HepG2 (cell line): ENCODE data around the gene TMEM250. TPM values are rescaled to one million over a fixed set of nuclear protein-coding genes. Genes with fewer than 3 reads are reported as not detected.

Source experiments
- ATAC-seq: fragments of 200-7000 bp; cut with Tn5 transposase; 3 replicates; pipeline ENCODE4 v1.9.1; 2020; ENCODE audit warnings: mild to moderate bottlenecking, moderate library complexity
- BruUV-seq: library from RNA; stranded (reverse); fragments of 400-500 nt; replicated peaks from 2 replicates; lab custom pipeline; 2021; lab: Mats Ljungman, UMichigan
- CTCF ChIA-PET: fragments of 300-600 bp; formaldehyde crosslinking; extraction: SDS; loops from one replicate; lab custom pipeline; 2021; ENCODE audit warnings: low total read pairs, inconsistent platforms, low intra/inter-chr PET ratio; lab: Yijun Ruan, JAX
- POLR2A ChIA-PET: fragments of 350-600 bp; sonication (Branson Sonifier 250); formaldehyde crosslinking; loops from one replicate; lab custom pipeline; 2020; ENCODE audit warnings: antibody characterized with exemption, inconsistent platforms; lab: Yijun Ruan, JAX
- DNase-seq: peaks from one replicate; pipeline ENCODE4 v3.0.0-alpha.2; 2015; ENCODE audit warnings: low spot score
- FAIRE-seq: peaks from 3 replicates; lab custom pipeline; 2011; peaks lifted over from hg19 to GRCh38; lab: Jason Lieb, UNC
- H2AFZ ChIP-seq: one replicate; pipeline ENCODE4 v1.6.1; 2011; ENCODE audit warnings: low read length, inconsistent platforms
- H3K27ac ChIP-seq: fragments of 300-600 bp; 3 replicates; pipeline ENCODE4 v1.8.0; 2011; ENCODE audit warnings: mixed run types, mild to moderate bottlenecking, mixed read lengths, low read length, inconsistent platforms; ENCODE audit not compliant: insufficient read depth; ENCODE audit errors: extremely low read length
- H3K27me3 ChIP-seq, 2 experiments: fragments of 200-600 bp in 1 of 2; 2 replicates in 1 of 2; 3 replicates in 1 of 2; pipeline versions ENCODE4 v1.6.0 to v1.8.0; 2011; ENCODE audit warnings: low read length in 2 of 2, mild to moderate bottlenecking in 2 of 2, moderate library complexity in 2 of 2, inconsistent platforms in 1 of 2; ENCODE audit not compliant: insufficient read depth in 2 of 2, control insufficient read depth in 1 of 2
- H3K36me3 ChIP-seq, 2 experiments: fragments of 200-600 bp in 1 of 2; replicated peaks in 1 of 2; 2 replicates in 1 of 2; 3 replicates in 1 of 2; pipeline versions ENCODE4 v1.5.1 to v1.8.0; 2011; ENCODE audit warnings: low read length in 2 of 2, inconsistent platforms in 1 of 2; ENCODE audit not compliant: insufficient read depth in 2 of 2, control insufficient read depth in 1 of 2
- H3K4me1 ChIP-seq: 2 replicates; pipeline ENCODE4 v1.5.1; 2012; ENCODE audit warnings: low read length, inconsistent platforms; ENCODE audit not compliant: insufficient read depth
- H3K4me2 ChIP-seq: 2 replicates; pipeline ENCODE4 v1.6.0; 2011; ENCODE audit warnings: low read depth, low read length, inconsistent platforms
- H3K4me3 ChIP-seq, 3 experiments: fragments of 200-600 bp in 1 of 3; sonication (generic), shearing (Covaris generic) in 1 of 3; replicated peaks in 1 of 3; 2 replicates each; pipeline ENCODE4 v1.5.1; 2011 to 2016; ENCODE audit warnings: low read length in 3 of 3, inconsistent platforms in 2 of 3, low read depth in 2 of 3, mild to moderate bottlenecking in 2 of 3, control low read depth in 1 of 3, mixed read lengths in 1 of 3; ENCODE audit not compliant: insufficient read depth in 1 of 3
- H3K79me2 ChIP-seq: one replicate; pipeline ENCODE4 v1.6.1; 2011; ENCODE audit warnings: low read length, inconsistent platforms; ENCODE audit not compliant: insufficient read depth
- H3K9ac ChIP-seq: 2 replicates; pipeline ENCODE4 v1.6.0; 2011; ENCODE audit warnings: mild to moderate bottlenecking, low read depth, low read length, inconsistent platforms; ENCODE audit not compliant: insufficient read depth
- H3K9me3 ChIP-seq: 2 replicates; pipeline ENCODE4 v1.5.1; 2012; ENCODE audit warnings: mild to moderate bottlenecking, low read length
- H4K20me1 ChIP-seq: 2 replicates; pipeline ENCODE4 v1.6.0; 2011; ENCODE audit warnings: inconsistent platforms, mild to moderate bottlenecking, low read length, moderate library complexity; ENCODE audit not compliant: insufficient read depth
- CENPBD1 ChIP-seq: sonication (generic); formaldehyde crosslinking; IDR thresholded peaks from 2 replicates; pipeline ENCODE4 v1.8.0; 2022; ENCODE audit warnings: missing genetic modification reagents, low read depth, mild to moderate bottlenecking, borderline replicate concordance
- ELF3 ChIP-seq: IDR thresholded peaks from 2 replicates; pipeline ENCODE4 v1.6.1; 2016; ENCODE audit warnings: missing genetic modification reagents, missing compliant biosample characterization
- ETS1 ChIP-seq: sonication (generic); formaldehyde crosslinking; IDR thresholded peaks from 2 replicates; pipeline ENCODE4 v1.4.0; 2020; ENCODE audit warnings: missing genetic modification reagents
- HDAC2 ChIP-seq: sonication (generic); formaldehyde crosslinking; IDR thresholded peaks from 2 replicates; pipeline ENCODE4 v1.4.0; 2020; ENCODE audit warnings: missing genetic modification reagents
- HHEX ChIP-seq: IDR thresholded peaks from 2 replicates; pipeline ENCODE4 v1.6.1; 2016; ENCODE audit warnings: control low read depth
- HNRNPH1 ChIP-seq: fragments of 200-400 bp; formaldehyde crosslinking; optimal IDR thresholded peaks from 2 replicates; pipeline ENCODE3; 2017; ENCODE audit warnings: mild to moderate bottlenecking, low read depth, low read length
- KMT2B ChIP-seq: IDR thresholded peaks from 2 replicates; pipeline ENCODE4 v1.6.1; 2016; ENCODE audit warnings: missing genetic modification reagents, missing compliant biosample characterization
- NR2F6 ChIP-seq, 2 experiments: IDR thresholded peaks; 2 replicates each; pipeline ENCODE4 v1.6.1; 2016; ENCODE audit warnings: antibody characterized with exemption in 1 of 2, mild to moderate bottlenecking in 1 of 2
- PREB ChIP-seq: sonication (generic); formaldehyde crosslinking; IDR thresholded peaks from 2 replicates; pipeline ENCODE4 v1.4.0; 2020; ENCODE audit warnings: missing genetic modification reagents
- REPIN1 ChIP-seq: sonication (generic); formaldehyde crosslinking; IDR thresholded peaks from 2 replicates; pipeline ENCODE4 v1.8.0; 2022; ENCODE audit warnings: missing genetic modification reagents, low read depth, mild to moderate bottlenecking, borderline replicate concordance
- SKIL ChIP-seq: sonication (generic); formaldehyde crosslinking; IDR thresholded peaks from 2 replicates; pipeline ENCODE4 v1.8.0; 2022; ENCODE audit warnings: missing genetic modification reagents, mild to moderate bottlenecking, moderate library complexity, borderline replicate concordance
- SNRNP70 ChIP-seq: fragments of 200-400 bp; formaldehyde crosslinking; IDR thresholded peaks from 2 replicates; pipeline ENCODE4 v1.6.1; 2017; ENCODE audit warnings: mild to moderate bottlenecking, low read depth, low read length, moderate library complexity
- TFAP4 ChIP-seq: sonication (generic); IDR thresholded peaks from 2 replicates; pipeline ENCODE4 v1.6.1; 2016; ENCODE audit warnings: low read depth, borderline replicate concordance
- ZBTB10 ChIP-seq: sonication (generic); formaldehyde crosslinking; IDR thresholded peaks from 2 replicates; pipeline ENCODE4 v1.4.0; 2020; ENCODE audit warnings: missing genetic modification reagents, borderline replicate concordance
- WGBS: methylation state at CpG from one replicate; pipeline ENCODE4 v1.1.6; 2017; ENCODE audit warnings: low lambda C conversion rate; 5-methylcytosine and 5-hydroxymethylcytosine counted together
- in situ Hi-C: cut with HindIII; loops from 2 replicates; pipeline ENCODE4 v1.10.0; 2017; ENCODE audit warnings: low pct_unique_long_range_greater_than_20kb; ENCODE audit not compliant: extremely low pct_ligation_motif_present
- intact Hi-C: fragments of 100-400 bp; cut with micrococcal nuclease; formaldehyde crosslinking; loops from one replicate; pipeline ENCODE4 v1.10.0; 2022; ENCODE audit not compliant: unreplicated experiment
- polyA plus RNA-seq, 8 experiments: library from polyadenylated mRNA; depleted of rRNA in 3 of 8; stranded (reverse) in 7 of 8; unstranded in 1 of 8; fragments of >200 nt; fragmentation: Illumina TruSeq in 4 of 8; extraction: Trizol in 4 of 8; gene quantifications; 2 replicates each; pipeline versions ENCODE4 v1.2.1 to v1.2.3, GENCODE V29; 2011 to 2016; ENCODE audit warnings: low read depth in 4 of 8, missing spikeins in 1 of 8, mixed read lengths in 1 of 8; ENCODE audit not compliant: insufficient read depth in 1 of 8
- total RNA-seq, 5 experiments: library from RNA; depleted of rRNA; stranded (reverse); fragments of >200 nt; fragmentation: Illumina TruSeq; extraction: Trizol; gene quantifications; 2 replicates each; pipeline ENCODE4 v1.2.3, GENCODE V29; 2016; ENCODE audit warnings: low read depth in 1 of 5

Gene TMEM250
- total and polyA plus RNA-seq, 2 of the 13 experiments (the other 11 are each of a cell fraction or from before 2014, with no cell fraction given), result 5.5 to 13.9 TPM

GRCh38 chr9:136096505-136097001 lies 22.1 kb downstream of the TMEM250 start:
- in situ Hi-C loops, result no loop called here
- intact Hi-C loops, result no loop called here

More at GRCh38 chr9:136096505-136097001, 22.1 kb downstream of the TMEM250 start:
- H3K36me3 ChIP-seq, result 0 out of 5 replicates have a peak, but pooled peaks cover 2 to 5% of the 10 kb centered on the region in 2 experiments
- H3K9ac ChIP-seq, result no peak overlapping the region
- WGBS, result 19% methylated on average over 3 of the region's 5 CpGs
- ChIA-PET CTCF (no interaction called here), POLR2A (interaction anchor here (1.4 to 3.3 kb wide), 3 partner anchors 23 to 85 kb away, joined by 3 to 14 read pairs (median 10); no protein-coding TSS in a partner anchor)
- peaks cover 62% of the 10 kb centered on the region for H3K4me1 ChIP-seq
- FAIRE-seq (no peak), ATAC-seq (no peak), DNase-seq (no peak)
- H3K27me3 ChIP-seq, result peaks cover 14 to 36% of the 10 kb centered on the region in 2 experiments; a peak in 4 of 5 replicates
- H3K79me2 ChIP-seq, result peaks cover 27% of the 10 kb centered on the region
- no peaks in the 10 kb centered on the region for H3K9me3 ChIP-seq
- H2AFZ ChIP-seq, result no peak overlapping the region
- BruUV-seq, result no TSS peak
- H3K27ac ChIP-seq, result no peak overlapping the region
- no peak overlapping the region for H3K4me3 ChIP-seq
- TF ChIP-seq ETS1 (CRISPR knock-in tag), result no peak
- TF ChIP-seq HHEX (CRISPR knock-in tag), result no peak
- TF ChIP-seq REPIN1 (CRISPR knock-in tag), result no peak
- TF ChIP-seq HDAC2 (CRISPR knock-in tag), result no peak
- no peak for TF ChIP-seq HNRNPH1
- no peak for TF ChIP-seq SNRNP70
- TF ChIP-seq KMT2B, result no peak
- TF ChIP-seq TFAP4, result no peak
- TF ChIP-seq CENPBD1 (CRISPR knock-in tag), result no peak
- TF ChIP-seq ZBTB10 (CRISPR knock-in tag), result no peak
- TF ChIP-seq SKIL (CRISPR knock-in tag), result no peak
- TF ChIP-seq ELF3 (CRISPR knock-in tag), result no peak
- no peak for TF ChIP-seq PREB (CRISPR knock-in tag)
- no peak for TF ChIP-seq NR2F6 (IDR thresholded peaks at IDR 0.05)
- TF ChIP-seq NR2F6 (CRISPR knock-in tag; IDR thresholded peaks at IDR 0.05), result no peak
- H3K4me2 ChIP-seq, result peak overlapping the region; percentile 68; the same call in 1 of the 2 replicates
- H4K20me1 ChIP-seq, result peaks cover 17% of the 10 kb centered on the region; the same call in 1 of the 2 replicates
